ENCODE data around the gene HCK.

DNA sequence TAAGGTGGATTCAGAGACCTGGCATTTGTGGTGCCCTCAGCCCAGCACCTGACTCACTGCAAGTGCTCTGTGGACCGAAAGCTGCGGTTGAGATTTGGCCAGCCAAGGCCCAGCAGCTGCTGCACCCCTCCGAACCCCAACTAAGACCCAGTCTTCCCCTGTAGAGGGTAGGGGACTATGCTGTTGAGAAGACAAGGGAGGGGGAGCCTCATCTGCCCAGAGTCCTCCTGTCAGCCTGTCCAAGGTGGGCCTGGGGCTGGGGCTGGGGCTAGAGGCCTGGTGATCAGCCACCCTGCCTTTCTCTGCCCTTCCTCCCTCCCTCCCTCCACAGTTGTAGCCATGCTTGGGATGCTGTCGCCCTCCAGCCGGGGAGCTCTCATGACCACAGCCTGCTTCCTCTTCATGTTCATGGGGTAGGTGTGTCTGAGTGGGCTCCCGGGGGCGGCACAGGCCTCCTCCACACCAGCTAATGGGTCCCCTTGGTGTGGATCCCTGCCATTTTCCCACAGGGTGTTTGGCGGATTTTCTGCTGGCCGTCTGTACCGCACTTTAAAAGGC lies 98.3 kb downstream of the HCK start:
- TF ChIP-seq, protein P1, sequence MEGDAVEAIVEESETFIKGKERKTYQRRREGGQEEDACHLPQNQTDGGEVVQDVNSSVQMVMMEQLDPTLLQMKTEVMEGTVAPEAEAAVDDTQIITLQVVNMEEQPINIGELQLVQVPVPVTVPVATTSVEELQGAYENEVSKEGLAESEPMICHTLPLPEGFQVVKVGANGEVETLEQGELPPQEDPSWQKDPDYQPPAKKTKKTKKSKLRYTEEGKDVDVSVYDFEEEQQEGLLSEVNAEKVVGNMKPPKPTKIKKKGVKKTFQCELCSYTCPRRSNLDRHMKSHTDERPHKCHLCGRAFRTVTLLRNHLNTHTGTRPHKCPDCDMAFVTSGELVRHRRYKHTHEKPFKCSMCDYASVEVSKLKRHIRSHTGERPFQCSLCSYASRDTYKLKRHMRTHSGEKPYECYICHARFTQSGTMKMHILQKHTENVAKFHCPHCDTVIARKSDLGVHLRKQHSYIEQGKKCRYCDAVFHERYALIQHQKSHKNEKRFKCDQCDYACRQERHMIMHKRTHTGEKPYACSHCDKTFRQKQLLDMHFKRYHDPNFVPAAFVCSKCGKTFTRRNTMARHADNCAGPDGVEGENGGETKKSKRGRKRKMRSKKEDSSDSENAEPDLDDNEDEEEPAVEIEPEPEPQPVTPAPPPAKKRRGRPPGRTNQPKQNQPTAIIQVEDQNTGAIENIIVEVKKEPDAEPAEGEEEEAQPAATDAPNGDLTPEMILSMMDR (conservative IDR thresholded peaks at IDR 0.05 in 1 of 2, IDR thresholded peaks at IDR 0.05 in 1 of 2; ENCODE audit: extremely low read depth in 1 of 2, insufficient read depth in 1 of 2, low read depth in 1 of 2, low read length in 2 of 2) = no peak
- no peak for TF ChIP-seq EZH2 (IDR thresholded peaks at IDR 0.05; ENCODE audit: borderline replicate concordance, low read length)

Data from mammary epithelial cell (primary cell).